Tibial artery (tissue), 4 donors: Measurements from ENCODE around the gene STX16.
"Not testable (repeated sequence)": the region's sequence is repeated elsewhere in the genome, so short reads cannot be mapped to it uniquely, and the experiment has no call there.

ENCODE experiments used
- DNase-seq, 2 donors: peaks; one replicate each; pipeline ENCODE4 v3.0.0-alpha.2; 2019
- H3K27ac ChIP-seq, 2 donors: fragments of 200-600 bp; sonication (generic) in 1 of 2; 1 replicate in 1 of 2; 2 replicates in 1 of 2; pipeline ENCODE4 v1.5.1; 2018 to 2019; ENCODE audit warnings: mild to moderate bottlenecking in 1 of 2
- H3K27me3 ChIP-seq, 2 donors: fragments of 200-600 bp; sonication (generic) in 1 of 2; one replicate each; pipeline versions ENCODE4 v1.5.1 to v1.6.0; 2016 to 2019
- H3K36me3 ChIP-seq, 3 donors: fragments of 200-600 bp; sonication (generic) in 2 of 3; one replicate each; pipeline ENCODE4 v1.5.1; 2016 to 2019; ENCODE audit warnings: mild to moderate bottlenecking in 2 of 3
- H3K4me1 ChIP-seq, 4 donors: fragments of 200-600 bp; sonication (generic) in 2 of 4; 1 replicate in 3 of 4; 2 replicates in 1 of 4; pipeline ENCODE4 v1.5.1; 2016 to 2019
- H3K4me3 ChIP-seq, 2 donors: fragments of 200-600 bp; sonication (generic) in 1 of 2; 1 replicate in 1 of 2; 2 replicates in 1 of 2; pipeline ENCODE4 v1.5.1; 2018 to 2019; ENCODE audit warnings: mild to moderate bottlenecking in 2 of 2
- H3K9me3 ChIP-seq, 3 donors: fragments of 200-600 bp; sonication (generic) in 1 of 3; one replicate each; pipeline ENCODE4 v1.5.1; 2016 to 2019
- CTCF ChIP-seq, 2 experiments: fragments of 200-600 bp in 1 of 2; fragments of 450-650 bp in 1 of 2; IDR thresholded peaks; one replicate each; pipeline ENCODE4 v1.5.1; 2017 to 2019; ENCODE audit warnings: antibody characterized with exemption in 2 of 2, mild to moderate bottlenecking in 1 of 2, moderate library complexity in 1 of 2
- intact Hi-C: fragments of 100-400 bp; cut with DNase I; formaldehyde crosslinking; loops from one replicate; pipeline ENCODE4 v1.15.0; 2023; ENCODE audit warnings: low total_unique reads

The STX16 gene

GRCh38 chr20:58721951-58722778, 71.1 kb downstream of the STX16 start:
- Histone ChIP-seq H3K4me1 (peaks cover 0 to 4% (median 0%) of the 10 kb centered on the region in 4 donors), H3K27me3 (peaks cover 0 to 24% of the 10 kb centered on the region in 2 donors), H3K4me3 (no peak overlapping the region), H3K36me3 (no peaks in the 10 kb centered on the region), H3K9me3 (no peaks in the 10 kb centered on the region), H3K27ac (no peak overlapping the region)
- DNase-seq = peak; percentile 71 to 76
- no peak for TF ChIP-seq CTCF (IDR thresholded peaks at IDR 0.05)
- intact Hi-C loops = no loop called here

DNA sequence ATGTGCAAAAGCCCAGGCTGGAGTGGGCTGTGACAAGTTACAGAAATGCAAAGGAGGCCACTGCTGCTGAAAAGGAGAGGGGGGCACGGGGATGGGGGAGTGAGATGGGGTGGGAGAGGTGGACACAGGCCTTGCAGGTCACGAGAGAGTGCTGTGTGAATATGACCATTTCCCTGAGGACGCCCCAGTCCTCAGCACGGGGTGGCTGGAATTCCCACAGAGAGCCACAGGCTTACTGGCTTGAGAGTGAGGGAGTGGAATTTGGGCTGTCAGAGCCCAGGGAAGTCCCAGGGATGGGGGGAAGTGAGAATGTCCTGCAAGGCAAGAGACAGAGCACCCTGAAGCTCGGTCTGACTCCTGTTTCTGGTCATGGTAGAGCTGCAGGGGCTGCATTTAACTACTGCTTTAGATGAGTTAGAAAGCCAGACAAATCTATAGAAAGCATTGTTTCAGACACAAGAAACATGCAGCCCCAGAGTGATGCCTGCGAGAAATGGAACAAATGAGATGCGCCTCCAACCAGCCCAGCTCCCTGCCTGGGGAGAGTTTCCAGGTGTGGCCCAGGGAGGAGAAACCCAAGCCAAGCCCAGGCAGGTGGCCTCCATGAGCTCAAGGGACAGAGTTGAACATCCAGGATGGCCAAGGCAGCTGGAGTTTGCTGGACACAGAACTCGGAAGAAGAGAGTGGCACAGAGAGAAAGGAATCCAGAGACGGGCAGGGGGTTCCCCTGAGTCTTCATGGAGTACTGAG, 72.0 kb downstream of the STX16 start:
- Histone ChIP-seq H3K27me3 (peaks cover 0 to 24% of the 10 kb centered on the region in 2 donors), H3K4me3 (no peak overlapping the region), H3K27ac (no peak overlapping the region), H3K36me3 (no peaks in the 10 kb centered on the region), H3K4me1 (peaks cover 0 to 4% (median 0%) of the 10 kb centered on the region in 4 donors), H3K9me3 (no peaks in the 10 kb centered on the region)
- intact Hi-C loops = no loop called here
- TF ChIP-seq CTCF (IDR thresholded peaks at IDR 0.05) = no peak
- peak in 1 of 2 donors; percentile 41 for DNase-seq

- intact Hi-C loops = no loop called here
- TF ChIP-seq CTCF (IDR thresholded peaks at IDR 0.05) = no peak
- Histone ChIP-seq H3K9me3 (no peaks in the 10 kb centered on the region), H3K4me1 (peaks cover 0 to 4% (median 0%) of the 10 kb centered on the region in 4 donors), H3K36me3 (no peaks in the 10 kb centered on the region), H3K27ac (no peak overlapping the region), H3K4me3 (no peak overlapping the region), H3K27me3 (peaks cover 0 to 24% of the 10 kb centered on the region in 2 donors)
- DNase-seq = no peak
Measured at GRCh38 chr20:58723628-58723984, 72.5 kb downstream of the STX16 start.

DNA sequence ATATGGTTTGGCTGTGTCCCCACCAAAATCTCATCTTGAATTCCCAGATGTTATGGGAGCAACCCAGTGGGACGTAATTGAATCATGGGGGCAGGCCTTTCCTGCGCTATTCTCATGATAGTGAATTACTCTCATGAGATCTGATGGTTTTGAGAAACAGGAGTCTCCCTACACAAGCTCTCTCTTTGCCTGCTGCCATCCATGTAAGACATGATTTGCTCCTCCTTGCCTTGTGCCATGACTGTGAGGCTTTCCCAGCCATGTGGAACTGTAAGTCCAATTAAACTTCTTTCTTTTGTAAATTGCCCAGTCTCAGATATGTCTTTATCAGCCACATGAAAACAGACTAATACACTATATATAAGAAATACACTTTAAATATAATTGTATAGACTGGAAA, 75.1 kb downstream of the STX16 start:
- H3K4me1 ChIP-seq, DNase-seq, H3K27ac ChIP-seq, intact Hi-C loops, H3K36me3 ChIP-seq, H3K9me3 ChIP-seq, H3K4me3 ChIP-seq: not testable (repeated sequence)
- H3K27me3 ChIP-seq = peaks cover 0 to 18% of the 10 kb centered on the region in 2 donors
